Embryonic facial prominence (tissue), 1 donor: ENCODE measurements around the gene EAPP.
A peak's percentile ranks its signal among the peaks of the same experiment; 100 is the strongest.
"Not testable (repeated sequence)": the region's sequence is repeated elsewhere in the genome, so short reads cannot be mapped to it uniquely, and the experiment has no call there.

Experiments used
- DNase-seq: peaks from one replicate; pipeline ENCODE4 v3.0.0-alpha.2; 2016; ENCODE audit errors: extremely low spot score

Gene EAPP

GRCh38 chr14:34538096-34538495 is 1.4 kb downstream of the EAPP start:
- DNase-seq: not testable (repeated sequence)

- DNase-seq: no peak
These were observed 1.9 kb downstream of the EAPP start for GRCh38 chr14:34537677-34538009.

DNA sequence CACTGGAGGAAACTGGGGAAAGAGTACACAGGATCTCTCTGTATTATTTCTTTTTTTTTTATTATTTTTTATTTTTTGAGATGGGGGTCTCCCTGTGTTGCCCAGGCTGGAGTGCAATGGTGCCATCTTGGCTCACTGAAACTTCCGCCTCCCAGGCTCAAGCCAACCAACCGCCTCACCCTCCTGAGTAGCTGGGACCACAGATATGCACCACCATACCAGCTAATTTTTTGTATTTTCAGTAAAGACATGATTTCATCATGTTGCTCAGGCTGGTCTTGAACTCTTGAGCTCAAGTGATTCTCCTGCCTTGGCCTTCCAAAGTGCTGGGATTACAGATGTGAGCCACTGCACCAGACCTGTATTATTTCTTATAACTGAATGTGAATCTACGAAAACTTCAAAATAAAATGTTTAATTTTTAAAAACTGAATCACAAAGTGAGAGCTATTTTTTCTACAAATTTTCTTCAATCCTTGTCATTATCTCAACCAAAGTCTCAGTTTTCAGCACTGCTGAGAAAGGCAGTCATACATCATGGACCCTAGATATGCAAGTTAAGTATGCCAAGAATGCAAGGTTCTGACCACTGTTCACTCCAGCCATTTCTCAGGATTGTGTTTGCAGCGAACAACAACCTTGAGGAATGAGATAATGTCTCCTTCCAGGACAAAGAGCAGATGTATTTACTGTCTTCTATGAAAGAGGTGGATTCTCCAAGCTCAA is 2.4 kb downstream of the EAPP start:
- DNase-seq: no peak

DNA sequence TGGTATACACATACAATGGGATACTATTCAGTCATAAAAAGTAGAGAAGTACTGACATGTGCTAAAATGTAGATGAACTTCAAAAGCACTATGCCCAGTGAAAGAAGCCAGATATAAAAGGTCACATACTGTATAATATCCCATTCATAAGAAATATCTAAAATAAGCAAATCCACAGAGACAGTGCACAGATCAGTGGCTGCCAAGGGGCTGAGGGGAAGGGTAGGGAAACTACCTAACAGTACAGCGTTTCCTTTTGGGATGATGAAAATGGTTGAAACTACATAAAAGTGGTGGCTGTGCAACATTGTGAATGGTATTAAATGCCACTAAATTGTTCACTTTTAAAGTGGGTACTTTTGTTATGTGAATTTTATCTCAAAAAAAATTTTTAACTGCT is 11.9 kb downstream of the EAPP start:
- no peak for DNase-seq

DNA sequence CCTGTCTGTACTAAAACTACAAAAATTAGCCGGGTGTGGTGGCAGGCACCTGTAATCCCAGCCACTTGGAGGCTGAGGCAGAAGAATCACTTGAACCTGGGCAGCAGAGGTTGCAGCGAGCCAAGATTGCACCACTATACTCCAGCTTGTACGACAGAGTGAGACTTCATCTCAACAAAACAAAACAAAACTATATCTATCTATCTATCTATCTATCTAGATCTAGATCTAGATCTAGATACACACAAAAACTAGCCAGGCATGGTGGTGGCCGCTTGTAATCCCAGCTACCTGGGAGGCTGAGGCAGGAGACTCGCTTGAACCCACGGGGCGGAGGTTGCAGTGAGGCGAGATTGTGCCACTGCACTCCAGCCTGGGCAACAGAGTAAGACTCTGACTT is 15.3 kb downstream of the EAPP start:
- DNase-seq: not testable (repeated sequence)

DNA sequence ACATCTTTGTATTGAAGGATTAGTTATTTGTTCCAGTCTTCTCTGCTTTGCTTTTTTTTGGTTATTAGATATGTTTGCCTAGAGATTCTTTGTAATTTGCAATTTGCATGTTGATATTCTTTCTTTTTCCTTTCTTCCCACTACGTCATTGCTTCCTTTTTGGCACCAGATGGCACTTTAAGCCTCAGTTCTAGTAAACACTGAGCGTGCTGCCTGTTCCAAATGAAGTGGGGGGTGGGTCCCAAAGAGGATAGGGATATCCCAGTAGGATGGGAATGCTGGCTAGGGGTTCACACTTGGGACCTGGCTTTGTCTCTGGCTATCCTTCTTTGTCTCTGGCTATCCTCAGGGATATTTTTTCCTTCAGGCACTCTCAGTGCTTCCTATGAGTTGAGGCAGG is 17.0 kb downstream of the EAPP start:
- DNase-seq: no peak

GRCh38 chr14:34521071-34521470 is 18.4 kb downstream of the EAPP start:
- not testable (repeated sequence) for DNase-seq

- DNase-seq: not testable (repeated sequence)
These were observed 19.1 kb downstream of the EAPP start for GRCh38 chr14:34520304-34520970.

DNA sequence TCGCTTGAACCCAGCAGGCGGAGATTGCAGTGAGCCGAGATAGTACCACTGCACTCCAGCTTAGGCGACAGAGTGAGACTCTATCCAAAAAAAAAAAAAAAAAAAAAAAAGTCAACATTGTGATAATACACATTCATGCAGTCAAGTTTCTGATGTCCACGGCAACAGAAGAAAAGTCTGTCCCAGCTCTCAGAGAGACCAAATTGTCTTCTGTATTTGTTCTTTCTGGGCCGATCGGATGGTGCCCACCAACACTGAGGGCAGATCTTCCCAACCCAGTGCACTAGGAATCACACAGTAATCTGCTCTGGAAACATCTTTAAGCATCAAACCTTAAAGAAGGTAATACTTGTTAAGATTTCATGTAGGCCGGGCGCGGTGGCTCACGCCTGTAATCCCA is 31.6 kb downstream of the EAPP start:
- no peak for DNase-seq

GRCh38 chr14:34507459-34507858 is 32.0 kb downstream of the EAPP start:
- no peak for DNase-seq

DNA sequence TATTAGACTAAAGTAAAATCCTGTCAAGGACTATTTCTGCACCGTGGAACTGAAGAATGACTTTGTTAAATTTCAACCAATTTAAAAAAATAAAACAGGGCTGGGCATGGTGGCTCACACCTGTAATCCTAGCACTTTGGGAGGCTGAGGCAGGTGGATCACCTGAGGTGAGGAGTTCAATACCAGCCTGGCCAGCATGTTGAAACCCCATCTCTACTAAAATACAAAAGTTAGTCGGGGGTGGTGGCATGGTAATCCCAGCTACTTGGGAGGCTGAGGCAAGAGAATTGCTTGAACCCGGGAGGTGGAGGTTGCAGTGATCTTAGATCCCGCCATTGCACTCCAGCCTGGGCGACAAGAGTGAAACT is 34.4 kb downstream of the EAPP start:
- DNase-seq: not testable (repeated sequence)

GRCh38 chr14:34504027-34504426 is 35.5 kb downstream of the EAPP start:
- not testable (repeated sequence) for DNase-seq

GRCh38 chr14:34502545-34503225 is 36.8 kb downstream of the EAPP start:
- DNase-seq: no peak

DNA sequence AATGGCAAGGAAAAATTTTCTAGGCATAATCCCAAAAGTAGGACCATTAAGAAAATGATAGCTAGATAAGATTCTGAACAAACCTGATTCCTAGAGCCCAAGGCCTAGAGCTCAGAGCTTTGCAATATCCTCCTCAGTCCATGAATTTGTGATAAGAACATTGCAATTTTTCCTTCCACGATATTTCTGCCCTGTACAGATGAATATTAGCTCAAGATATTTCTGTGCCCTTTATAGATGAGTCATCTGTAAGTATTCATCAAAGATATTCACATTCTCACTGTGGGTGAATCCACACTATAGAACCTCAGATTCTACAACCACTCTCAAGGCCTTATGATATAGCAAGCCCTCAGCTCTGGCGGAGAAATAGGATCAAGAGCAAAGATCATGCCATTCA is 37.5 kb downstream of the EAPP start:
- no peak for DNase-seq

GRCh38 chr14:34501004-34501580 is 38.4 kb downstream of the EAPP start:
- DNase-seq: no peak

GRCh38 chr14:34498684-34499412 is 40.7 kb downstream of the EAPP start:
- DNase-seq: no peak

GRCh38 chr14:34496679-34497513 is 42.6 kb downstream of the EAPP start:
- peak; percentile 66 for DNase-seq

- no peak for DNase-seq
These were observed 43.4 kb downstream of the EAPP start for GRCh38 chr14:34496007-34496678.

- DNase-seq: no peak
These were observed 50.2 kb downstream of the EAPP start for GRCh38 chr14:34489324-34489723.

- no peak for DNase-seq
These were observed 51.0 kb downstream of the EAPP start for GRCh38 chr14:34488528-34488927.

DNA sequence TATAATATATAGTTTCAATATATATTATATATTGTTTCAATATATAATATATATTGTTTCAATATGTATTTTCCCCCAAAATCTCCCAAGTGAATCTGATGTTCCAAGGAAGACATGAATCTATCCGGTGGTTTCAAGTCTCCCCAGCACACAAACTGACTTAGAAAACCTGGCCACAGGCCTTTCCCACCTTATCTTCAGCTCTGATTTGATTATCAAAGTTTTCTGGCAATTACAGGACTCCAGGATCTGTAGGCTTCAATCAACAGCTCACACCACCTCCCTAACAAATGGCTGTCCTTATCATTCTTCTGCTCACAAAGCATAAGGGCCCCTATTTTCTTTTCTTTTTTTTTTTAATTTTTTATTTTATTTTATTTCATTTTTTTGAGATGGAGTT is 54.8 kb downstream of the EAPP start:
- DNase-seq: no peak
